ENCODE data around the gene MINAR2.

MINAR2 gene

GRCh38 chr5:129767927-129768380, 20.1 kb downstream of the MINAR2 start:
- TF ChIP-seq CTCF (IDR thresholded peaks at IDR 0.05; ENCODE audit: low read depth, low read length) = peak; percentile 87
- Histone ChIP-seq H3K27me3 (ENCODE audit: insufficient read depth, low read depth, severe bottlenecking) (no peaks in the 10 kb centered on the region), H3K36me3 (no peaks in the 10 kb centered on the region), H3K9me3 (ENCODE audit: severe bottlenecking) (no peaks in the 10 kb centered on the region), H3K4me3 (ENCODE audit: low read depth, low read length) (no peak overlapping the region), H3K27ac (no peak overlapping the region)
- DNase-seq = peak; percentile 76

- Histone ChIP-seq H3K36me3 (no peaks in the 10 kb centered on the region), H3K27me3 (ENCODE audit: insufficient read depth, low read depth, severe bottlenecking) (no peaks in the 10 kb centered on the region), H3K27ac (no peak overlapping the region), H3K9me3 (ENCODE audit: severe bottlenecking) (no peaks in the 10 kb centered on the region), H3K4me3 (ENCODE audit: low read depth, low read length) (no peak overlapping the region)
- TF ChIP-seq CTCF (IDR thresholded peaks at IDR 0.05; ENCODE audit: low read depth, low read length) = no peak
- DNase-seq = no peak
Observed at GRCh38 chr5:129768735-129769134, 20.8 kb downstream of the MINAR2 start.

DNA sequence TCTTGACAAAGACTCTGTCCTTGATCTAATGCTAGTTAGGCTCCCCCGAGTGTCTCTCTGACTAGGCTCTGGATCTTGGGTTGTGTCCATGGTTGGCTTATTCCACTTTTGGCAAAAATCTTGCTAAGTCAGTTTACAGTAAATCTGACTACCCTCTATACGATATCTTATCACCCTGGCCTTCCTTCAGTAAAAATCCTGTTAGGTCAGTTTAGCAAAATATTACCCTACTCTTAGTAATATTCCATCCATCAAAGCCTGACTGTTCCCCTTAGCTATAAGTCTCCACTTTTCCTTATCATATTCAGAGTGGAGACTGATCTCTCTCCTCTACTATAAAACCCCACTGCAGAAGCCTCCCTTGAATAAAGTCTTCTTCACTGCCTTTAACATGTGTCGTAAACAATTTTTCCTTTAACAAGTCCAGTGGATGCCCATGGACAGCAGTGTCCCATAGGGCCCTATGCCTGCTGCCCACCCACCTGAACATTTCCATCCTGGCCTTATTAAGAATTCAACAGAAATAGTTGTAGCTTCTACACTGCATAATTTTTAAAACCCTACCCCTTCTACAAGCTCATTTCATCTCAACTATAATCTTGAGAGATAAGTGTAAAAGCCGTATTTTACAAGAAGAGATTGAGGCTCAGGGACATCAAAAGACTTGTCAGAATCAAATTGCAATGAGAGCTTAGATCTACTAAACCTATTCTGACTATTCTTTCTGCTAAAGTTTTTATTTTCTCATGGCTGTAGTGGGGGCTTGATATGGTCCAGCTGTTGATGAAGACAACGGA, 22.3 kb downstream of the MINAR2 start:
- H3K27ac ChIP-seq = no peak overlapping the region
- H3K27me3 ChIP-seq (ENCODE audit: insufficient read depth, low read depth, severe bottlenecking) = no peaks in the 10 kb centered on the region
- no peak for TF ChIP-seq CTCF (IDR thresholded peaks at IDR 0.05; ENCODE audit: low read depth, low read length)
- H3K4me3 ChIP-seq (ENCODE audit: low read depth, low read length) = no peak overlapping the region
- DNase-seq = no peak
- no peaks in the 10 kb centered on the region for H3K9me3 ChIP-seq (ENCODE audit: severe bottlenecking)
- H3K36me3 ChIP-seq = no peaks in the 10 kb centered on the region

DNA sequence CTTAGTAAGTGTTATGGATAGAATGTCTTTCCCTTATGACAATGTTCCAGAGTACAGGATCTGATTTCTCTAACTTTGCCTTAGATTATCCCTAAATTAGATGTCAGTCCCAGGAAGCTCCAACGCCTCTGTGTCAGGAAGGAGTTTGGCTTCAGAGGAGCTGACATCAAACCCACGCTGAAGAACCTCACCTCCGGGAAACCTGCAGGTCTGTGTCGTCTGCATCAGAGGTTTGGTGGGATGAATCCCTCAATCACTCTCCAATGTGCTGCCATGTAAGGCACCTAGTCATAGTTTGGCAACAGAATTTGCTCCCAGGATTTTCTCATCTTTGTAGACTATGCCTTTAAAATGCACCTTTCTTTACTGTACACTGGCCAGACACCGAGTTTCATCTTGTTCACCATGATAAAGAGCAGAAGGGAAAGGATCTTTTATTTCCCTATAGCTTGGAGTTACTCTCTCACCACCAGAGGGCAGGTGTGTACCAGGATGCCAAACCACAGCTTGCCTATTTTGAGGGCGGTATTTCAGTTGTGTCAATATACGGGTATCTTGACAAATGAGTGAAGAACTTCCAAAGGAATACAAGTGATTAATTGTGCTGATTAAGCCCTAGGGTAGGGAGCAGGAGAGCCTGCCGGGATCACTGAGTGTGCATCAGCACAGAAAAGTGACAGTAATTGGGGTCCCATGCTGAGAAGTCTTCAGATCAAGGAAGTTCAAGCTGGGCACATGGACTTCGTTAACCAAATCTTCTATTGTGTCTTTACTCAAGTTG, 23.4 kb downstream of the MINAR2 start:
- peak; percentile 62 for DNase-seq
- peak; percentile 74 for TF ChIP-seq CTCF (IDR thresholded peaks at IDR 0.05; ENCODE audit: low read depth, low read length)
- Histone ChIP-seq H3K27me3 (ENCODE audit: insufficient read depth, low read depth, severe bottlenecking) (no peaks in the 10 kb centered on the region), H3K27ac (no peak overlapping the region), H3K36me3 (no peaks in the 10 kb centered on the region), H3K9me3 (ENCODE audit: severe bottlenecking) (no peaks in the 10 kb centered on the region), H3K4me3 (ENCODE audit: low read depth, low read length) (no peak overlapping the region)

DNA sequence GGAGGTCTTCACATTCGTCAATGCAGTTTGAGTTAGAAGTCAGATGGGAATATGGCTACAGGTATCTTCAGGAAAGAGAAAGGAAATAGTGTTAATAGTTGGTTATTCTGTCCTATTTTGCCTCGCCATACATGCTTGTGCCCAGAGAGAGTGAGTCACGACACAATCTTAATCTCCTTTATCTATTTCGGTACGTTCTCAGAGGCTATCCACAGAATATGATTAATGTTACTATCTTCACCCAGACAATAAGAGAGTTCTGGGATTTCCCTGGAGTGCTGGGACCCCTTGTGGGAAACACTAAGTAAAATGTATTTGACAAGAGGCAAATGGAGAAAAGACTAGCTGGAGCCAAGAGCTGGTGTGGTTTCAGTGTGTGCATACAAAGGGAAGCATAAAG, 25.5 kb downstream of the MINAR2 start:
- H3K36me3 ChIP-seq = no peaks in the 10 kb centered on the region
- H3K27ac ChIP-seq = no peak overlapping the region
- no peak for DNase-seq
- H3K27me3 ChIP-seq (ENCODE audit: insufficient read depth, low read depth, severe bottlenecking) = no peaks in the 10 kb centered on the region
- no peak overlapping the region for H3K4me3 ChIP-seq (ENCODE audit: low read depth, low read length)
- H3K9me3 ChIP-seq (ENCODE audit: severe bottlenecking) = no peaks in the 10 kb centered on the region
- no peak for TF ChIP-seq CTCF (IDR thresholded peaks at IDR 0.05; ENCODE audit: low read depth, low read length)

Data from WERI-Rb-1 (cell line).